HEK293T (cell line): ENCODE results near the gene IFI6.

Experiments used
- CTCF ChIA-PET: fragments of 350-600 bp; formaldehyde crosslinking; extraction: SDS; loops from one replicate; lab custom pipeline; 2021; ENCODE audit warnings: antibody characterized with exemption, inconsistent platforms; lab: Yijun Ruan, JAX
- POLR2A ChIA-PET: fragments of 350-600 bp; formaldehyde crosslinking; extraction: SDS; loops from one replicate; lab custom pipeline; 2020; ENCODE audit warnings: antibody characterized with exemption, inconsistent platforms; lab: Yijun Ruan, JAX
- DNase-seq: peaks from one replicate; pipeline ENCODE4 v3.0.0; 2012; ENCODE audit warnings: mixed read lengths; ENCODE audit errors: extremely low spot score
- ARNT ChIP-seq: fragments of 450-650 bp; IDR thresholded peaks from 2 replicates; pipeline ENCODE4 v1.6.1; 2017; ENCODE audit warnings: mild to moderate bottlenecking
- BHLHE40 ChIP-seq: fragments of 450-650 bp; IDR thresholded peaks from 2 replicates; pipeline ENCODE4 v1.6.1; 2016; ENCODE audit warnings: mild to moderate bottlenecking, moderate library complexity, borderline replicate concordance
- CTBP1 ChIP-seq: fragments of 450-650 bp; IDR thresholded peaks from 2 replicates; pipeline ENCODE4 v1.6.1; 2016; ENCODE audit warnings: borderline replicate concordance
- ELF4 ChIP-seq: fragments of 450-650 bp; IDR thresholded peaks from 2 replicates; pipeline ENCODE4 v1.6.1; 2017; ENCODE audit warnings: antibody characterized with exemption
- FOXA1 ChIP-seq: fragments of 450-650 bp; IDR thresholded peaks from 2 replicates; pipeline ENCODE4 v1.6.1; 2016; ENCODE audit warnings: mild to moderate bottlenecking
- FOXK2 ChIP-seq: fragments of 450-650 bp; IDR thresholded peaks from 2 replicates; pipeline ENCODE4 v1.6.1; 2016; ENCODE audit warnings: mild to moderate bottlenecking
- FOXM1 ChIP-seq: fragments of 450-650 bp; IDR thresholded peaks from 2 replicates; pipeline ENCODE4 v1.6.1; 2017; ENCODE audit warnings: mild to moderate bottlenecking, borderline replicate concordance
- HDGF ChIP-seq: fragments of 450-650 bp; IDR thresholded peaks from 2 replicates; pipeline ENCODE4 v1.6.1; 2017; ENCODE audit warnings: antibody characterized with exemption, borderline replicate concordance
- L3MBTL2 ChIP-seq: fragments of 450-650 bp; conservative IDR thresholded peaks from 2 replicates; pipeline ENCODE4 v1.6.1; 2016; ENCODE audit warnings: mild to moderate bottlenecking
- LEF1 ChIP-seq: fragments of 450-650 bp; IDR thresholded peaks from 2 replicates; pipeline ENCODE4 v1.6.1; 2017; ENCODE audit warnings: mild to moderate bottlenecking, borderline replicate concordance
- NFRKB ChIP-seq: fragments of 450-650 bp; IDR thresholded peaks from 2 replicates; pipeline ENCODE4 v1.6.1; 2016; ENCODE audit warnings: mild to moderate bottlenecking, moderate library complexity
- SP1 ChIP-seq: fragments of 450-650 bp; IDR thresholded peaks from 2 replicates; pipeline ENCODE4 v1.6.1; 2017
- SUZ12 ChIP-seq: fragments of 450-650 bp; IDR thresholded peaks from 2 replicates; pipeline ENCODE4 v1.6.1; 2016; ENCODE audit warnings: mild to moderate bottlenecking
- TARDBP ChIP-seq: fragments of 450-650 bp; IDR thresholded peaks from 2 replicates; pipeline ENCODE4 v1.6.1; 2016
- ZNF384 ChIP-seq: fragments of 450-650 bp; IDR thresholded peaks from 2 replicates; pipeline ENCODE4 v1.6.1; 2016
- TF ChIP-seq, protein P1 (sequence below): fragments of 450-650 bp; IDR thresholded peaks from 2 replicates; pipeline ENCODE4 v1.6.1; 2016

IFI6 gene

DNA sequence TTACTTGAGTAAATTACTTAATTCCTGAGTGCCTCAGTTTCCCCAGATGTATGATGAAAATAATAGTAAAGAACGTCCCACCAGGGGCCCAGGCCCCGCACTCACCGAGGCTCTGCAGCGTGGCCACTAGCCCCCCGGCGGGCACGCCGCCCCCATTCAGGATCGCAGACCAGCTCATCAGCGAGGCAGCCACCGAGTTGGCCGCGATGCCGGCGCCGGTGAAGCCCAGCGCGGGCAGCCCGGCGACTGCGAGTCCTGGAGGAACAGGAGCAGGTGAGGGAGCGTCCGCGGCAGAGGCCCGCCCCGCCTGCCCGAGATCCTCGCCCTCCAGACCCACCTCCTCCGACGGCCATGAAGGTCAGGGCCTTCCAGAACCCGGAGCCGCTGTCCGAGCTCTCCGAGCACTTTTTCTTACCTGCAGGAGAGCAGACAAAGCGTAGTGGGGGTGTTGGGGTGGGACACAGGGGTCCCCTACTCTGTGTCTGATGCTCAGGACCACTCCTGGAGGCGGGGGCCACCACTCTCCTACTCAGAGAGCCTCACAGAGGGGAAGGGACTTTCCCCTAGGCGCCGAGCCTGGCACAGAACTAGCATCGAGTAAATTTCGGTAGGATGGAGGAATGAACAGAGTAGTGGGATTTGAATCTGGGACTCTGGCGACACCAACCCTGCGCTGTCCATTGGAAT is 3.7 kb downstream of the IFI6 start:
- ChIA-PET CTCF (interaction anchor here (1.2 kb wide), 1 partner anchor 62 kb away, joined by 4 read pairs; no protein-coding TSS in a partner anchor), POLR2A (interaction anchor here (1.9 to 2.7 kb wide), 2 partner anchors 57 to 104 kb away, joined by 8 to 16 read pairs; partner anchors contain the start of genes FAM76A and STX12)
- DNase-seq = no peak
- TF ChIP-seq ARNT = no peak
- TF ChIP-seq, protein P1, sequence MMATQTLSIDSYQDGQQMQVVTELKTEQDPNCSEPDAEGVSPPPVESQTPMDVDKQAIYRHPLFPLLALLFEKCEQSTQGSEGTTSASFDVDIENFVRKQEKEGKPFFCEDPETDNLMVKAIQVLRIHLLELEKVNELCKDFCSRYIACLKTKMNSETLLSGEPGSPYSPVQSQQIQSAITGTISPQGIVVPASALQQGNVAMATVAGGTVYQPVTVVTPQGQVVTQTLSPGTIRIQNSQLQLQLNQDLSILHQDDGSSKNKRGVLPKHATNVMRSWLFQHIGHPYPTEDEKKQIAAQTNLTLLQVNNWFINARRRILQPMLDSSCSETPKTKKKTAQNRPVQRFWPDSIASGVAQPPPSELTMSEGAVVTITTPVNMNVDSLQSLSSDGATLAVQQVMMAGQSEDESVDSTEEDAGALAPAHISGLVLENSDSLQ = no peak
- TF ChIP-seq L3MBTL2 = no peak
- no peak for TF ChIP-seq FOXM1
- no peak for TF ChIP-seq ELF4
- TF ChIP-seq BHLHE40 = no peak
- no peak for TF ChIP-seq LEF1
- no peak for TF ChIP-seq HDGF
- TF ChIP-seq SP1 = no peak
- TF ChIP-seq NFRKB = no peak
- no peak for TF ChIP-seq FOXA1

- POLR2A ChIA-PET = no interaction called here
- DNase-seq = no peak
- CTCF ChIA-PET = interaction anchor here (0.6 kb wide), 1 partner anchor 58 kb away, joined by 3 read pairs; no protein-coding TSS in a partner anchor
- TF ChIP-seq LEF1 (no peak), BHLHE40 (no peak), SUZ12 (no peak), FOXA1 (no peak), SP1 (no peak), L3MBTL2 (no peak), ZNF384 (no peak), HDGF (no peak), FOXM1 (no peak), CTBP1 (no peak), ARNT (no peak)
- TF ChIP-seq, protein P1 = no peak
These were observed 5.2 kb downstream of the IFI6 start for GRCh38 chr1:27666791-27667254.

DNA sequence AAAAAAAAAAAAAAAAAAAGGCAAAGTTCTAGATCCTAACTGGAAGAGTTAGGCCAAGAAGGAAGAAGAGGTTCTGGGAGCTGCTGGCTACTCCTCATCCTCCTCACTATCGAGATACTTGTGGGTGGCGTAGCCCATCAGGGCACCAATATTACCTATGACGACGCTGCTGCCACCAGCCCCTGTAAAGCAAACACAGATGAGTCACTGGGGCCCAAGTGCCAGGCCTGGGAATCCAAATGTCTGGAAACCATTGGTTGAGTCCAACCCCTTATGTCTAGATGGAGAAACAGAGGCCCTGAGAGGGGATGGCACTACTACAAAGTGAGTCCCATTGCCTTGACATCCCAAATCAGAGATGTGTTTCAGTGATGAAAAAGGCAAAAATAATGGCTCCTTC is 5.7 kb downstream of the IFI6 start:
- ChIA-PET POLR2A (no interaction called here), CTCF (interaction anchor here (0.9 kb wide), 1 partner anchor 109 kb away, joined by 3 read pairs; no protein-coding TSS in a partner anchor)
- TF ChIP-seq ZNF384 (no peak), FOXM1 (no peak), BHLHE40 (no peak), NFRKB (no peak), SUZ12 (no peak), CTBP1 (no peak)
- TF ChIP-seq, protein P1 = no peak
- no peak for DNase-seq

DNA sequence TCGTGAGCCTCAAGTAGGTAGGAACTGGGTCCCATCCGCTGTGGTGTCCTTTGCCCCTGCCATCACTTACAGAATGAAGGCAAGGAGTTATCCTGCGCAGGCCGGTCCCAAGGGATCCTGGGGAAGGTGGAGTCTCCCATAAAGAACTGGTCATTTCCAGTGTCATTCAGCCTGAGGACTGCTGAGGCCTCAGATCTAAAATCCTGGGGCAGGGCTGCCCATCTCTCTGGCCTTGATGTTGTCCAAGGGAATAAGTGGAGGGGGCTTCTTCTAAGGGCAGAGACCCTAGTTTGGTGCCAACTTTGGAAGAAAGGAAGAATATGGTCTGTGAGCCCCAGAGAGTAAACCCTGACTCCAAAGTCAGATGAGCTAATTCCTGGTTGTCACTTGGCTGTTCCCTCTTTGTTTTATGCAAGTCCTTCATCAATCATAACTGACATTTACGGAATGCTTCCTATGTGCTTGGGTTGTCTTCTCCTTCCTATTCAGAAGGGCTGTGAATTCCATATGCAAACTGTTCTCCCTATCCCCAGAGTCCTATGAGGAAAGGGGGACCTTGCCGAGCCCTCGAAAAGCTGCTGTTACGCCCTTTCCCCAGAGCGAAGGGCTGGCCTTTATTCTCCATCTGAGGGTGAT is 6.9 kb downstream of the IFI6 start:
- ChIA-PET CTCF (interaction anchor here (0.9 kb wide), 1 partner anchor 108 kb away, joined by 3 read pairs; no protein-coding TSS in a partner anchor), POLR2A (no interaction called here)
- no peak for DNase-seq
- TF ChIP-seq ELF4 (no peak), TARDBP (no peak), NFRKB (no peak), FOXM1 (no peak), SUZ12 (no peak), LEF1 (no peak), SP1 (no peak), CTBP1 (no peak), ZNF384 (no peak), ARNT (no peak), BHLHE40 (no peak), HDGF (no peak), FOXA1 (no peak), FOXK2 (no peak), L3MBTL2 (no peak)
- TF ChIP-seq, protein P1 = no peak

- DNase-seq = no peak
- ChIA-PET CTCF (interaction anchor here (4.5 kb wide), 1 partner anchor 56 kb away, joined by 54 read pairs; no protein-coding TSS in a partner anchor), POLR2A (no interaction called here)
- TF ChIP-seq LEF1 (no peak), L3MBTL2 (no peak), FOXK2 (no peak), BHLHE40 (no peak), ELF4 (no peak), FOXA1 (no peak), FOXM1 (no peak), ZNF384 (no peak), NFRKB (no peak), SUZ12 (no peak)
These were observed 7.7 kb downstream of the IFI6 start for GRCh38 chr1:27664291-27664690.
